Prostate gland (tissue), 2 donors: ENCODE measurements around the gene GTF3A. TPM values are rescaled to one million over a fixed set of nuclear protein-coding genes. Genes with fewer than 3 reads are reported as not detected.

ENCODE experiments used
- DNase-seq: peaks from one replicate; pipeline ENCODE4 v3.0.0-alpha.2; 2019; ENCODE audit warnings: low spot score
- H3K27ac ChIP-seq, 2 donors: fragments of 200-600 bp; sonication (generic); 2 replicates each; pipeline ENCODE4 v1.5.1; 2017 to 2019
- H3K27me3 ChIP-seq: fragments of 200-600 bp; sonication (generic); replicated peaks from 2 replicates; pipeline ENCODE4 v1.5.1; 2019; ENCODE audit not compliant: insufficient read depth
- H3K36me3 ChIP-seq, 2 donors: fragments of 200-600 bp; sonication (generic); 1 replicate in 1 of 2; 2 replicates in 1 of 2; pipeline versions ENCODE4 v1.5.1 to v1.8.1; 2017 to 2019
- H3K4me1 ChIP-seq: fragments of 200-600 bp; sonication (generic); replicated peaks from 2 replicates; pipeline ENCODE4 v1.5.1; 2019
- H3K4me3 ChIP-seq, 2 donors: fragments of 200-600 bp; sonication (generic); 2 replicates each; pipeline ENCODE4 v1.5.1; 2017 to 2019
- H3K9me3 ChIP-seq: fragments of 200-600 bp; sonication (generic); 2 replicates; pipeline ENCODE4 v1.5.1; 2017
- CTCF ChIP-seq, 4 experiments: fragments of 200-600 bp in 2 of 4; fragments of 450-650 bp in 2 of 4; sonication (generic) in 2 of 4; IDR thresholded peaks; 1 replicate in 3 of 4; 2 replicates in 1 of 4; pipeline ENCODE4 v1.5.1; 2016 to 2019; ENCODE audit warnings: antibody characterized with exemption in 4 of 4, mild to moderate bottlenecking in 2 of 4, moderate library complexity in 2 of 4
- POLR2A ChIP-seq: fragments of 450-650 bp; IDR thresholded peaks from one replicate; pipeline ENCODE4 v1.6.1; 2016; ENCODE audit warnings: antibody characterized with exemption, mild to moderate bottlenecking
- POLR2AphosphoS5 ChIP-seq: sonication (generic); formaldehyde crosslinking; IDR thresholded peaks from one replicate; pipeline ENCODE4 v1.6.1; 2017; ENCODE audit warnings: antibody characterized with exemption
- WGBS: methylation state at CpG from one replicate; pipeline ENCODE4 v1.1.5; 2018; 5-methylcytosine and 5-hydroxymethylcytosine counted together
- intact Hi-C: fragments of 100-400 bp; cut with DNase I; formaldehyde crosslinking; loops from one replicate; pipeline ENCODE4 v1.14.2; 2022
- total RNA-seq, 2 donors: library from RNA; depleted of rRNA; stranded (reverse); fragments of >200 nt; gene quantifications; one replicate each; pipeline ENCODE4 v1.1.0, GENCODE V29; 2016

Gene GTF3A
- total RNA-seq, 2 donors from 2014 or later, result 95.0 to 142 TPM

GRCh38 chr13:27404680-27405079 is 19.7 kb upstream of the GTF3A start:
- no peak overlapping the region for H3K4me3 ChIP-seq
- intact Hi-C loops, result no loop called here
- TF ChIP-seq CTCF (IDR thresholded peaks at IDR 0.05), result no peak
- TF ChIP-seq POLR2AphosphoS5, result no peak
- TF ChIP-seq POLR2A, result no peak

GRCh38 chr13:27405546-27406134 is 18.8 kb upstream of the GTF3A start:
- no peak overlapping the region for H3K27ac ChIP-seq
- no peaks in the 10 kb centered on the region for H3K4me1 ChIP-seq
- no peak for DNase-seq
- TF ChIP-seq POLR2AphosphoS5 (no peak), POLR2A (no peak), CTCF (IDR thresholded peaks at IDR 0.05) (no peak)
- H3K36me3 ChIP-seq, result no peaks in the 10 kb centered on the region
- no peaks in the 10 kb centered on the region for H3K9me3 ChIP-seq
- H3K27me3 ChIP-seq, result no peaks in the 10 kb centered on the region
- H3K4me3 ChIP-seq, result no peak overlapping the region
- intact Hi-C loops, result no loop called here
- 94% methylated on average over 5 of the region's 5 CpGs for WGBS

More at GRCh38 chr13:27404680-27405079, 19.7 kb upstream of the GTF3A start:
- no peak for DNase-seq
- Histone ChIP-seq H3K27me3 (no peaks in the 10 kb centered on the region), H3K4me1 (no peaks in the 10 kb centered on the region), H3K9me3 (no peaks in the 10 kb centered on the region), H3K36me3 (no peaks in the 10 kb centered on the region), H3K27ac (no peak overlapping the region)
- WGBS, result 89% methylated on average over 17 of the region's 17 CpGs

- Histone ChIP-seq H3K27ac (no peak overlapping the region), H3K27me3 (no peaks in the 10 kb centered on the region), H3K4me3 (no peak overlapping the region), H3K9me3 (no peaks in the 10 kb centered on the region), H3K36me3 (no peaks in the 10 kb centered on the region), H3K4me1 (no peaks in the 10 kb centered on the region)
- 77% methylated on average over 12 of the region's 12 CpGs for WGBS
- peak; percentile 19 for DNase-seq
- intact Hi-C loops, result no loop called here
- TF ChIP-seq CTCF (IDR thresholded peaks at IDR 0.05), result peak in 3 of 4 experiments; percentile 54 to 58 (median 57)
- TF ChIP-seq POLR2A, result no peak
- peak; percentile 58 for TF ChIP-seq POLR2AphosphoS5
Observed at GRCh38 chr13:27406178-27406939, 18.1 kb upstream of the GTF3A start.

GRCh38 chr13:27408074-27408473 is 16.3 kb upstream of the GTF3A start:
- H3K27ac ChIP-seq, result no peak overlapping the region
- WGBS, result 57% methylated on average over 4 of the region's 4 CpGs
- H3K36me3 ChIP-seq, result no peaks in the 10 kb centered on the region
- no peaks in the 10 kb centered on the region for H3K27me3 ChIP-seq
- TF ChIP-seq POLR2A (no peak), POLR2AphosphoS5 (no peak)
- H3K9me3 ChIP-seq, result no peaks in the 10 kb centered on the region
- intact Hi-C loops, result no loop called here
- no peak for DNase-seq
- H3K4me1 ChIP-seq, result no peaks in the 10 kb centered on the region
- no peak overlapping the region for H3K4me3 ChIP-seq

- intact Hi-C loops, result no loop called here
- H3K4me1 ChIP-seq, result no peaks in the 10 kb centered on the region
- H3K36me3 ChIP-seq, result no peaks in the 10 kb centered on the region
- no peak overlapping the region for H3K4me3 ChIP-seq
- WGBS, result 56% methylated on average over 2 of the region's 2 CpGs
- DNase-seq, result no peak
- no peak for TF ChIP-seq CTCF (IDR thresholded peaks at IDR 0.05)
- TF ChIP-seq POLR2AphosphoS5, result no peak
- TF ChIP-seq POLR2A, result no peak
- no peaks in the 10 kb centered on the region for H3K27me3 ChIP-seq
- H3K9me3 ChIP-seq, result no peaks in the 10 kb centered on the region
- no peak overlapping the region for H3K27ac ChIP-seq
Observed at GRCh38 chr13:27409013-27409412, 15.4 kb upstream of the GTF3A start.
